Neural cell (in vitro differentiated cells): Measurements from ENCODE around the gene SLC26A2.

ENCODE experiments used
- CTCF ChIP-seq: fragments of 450-650 bp; IDR thresholded peaks from 2 replicates; pipeline ENCODE4 v1.5.1; 2014; ENCODE audit warnings: antibody characterized with exemption, mild to moderate bottlenecking, moderate library complexity; ENCODE audit not compliant: poor library complexity, severe bottlenecking
- EP300 ChIP-seq: fragments of 450-650 bp; conservative IDR thresholded peaks from 2 replicates; pipeline ENCODE4 v1.6.1; 2014; ENCODE audit warnings: antibody characterized with exemption, mild to moderate bottlenecking, moderate library complexity; ENCODE audit not compliant: poor library complexity, severe bottlenecking
- MXI1 ChIP-seq: fragments of 450-650 bp; conservative IDR thresholded peaks from 2 replicates; pipeline ENCODE4 v1.6.1; 2014; ENCODE audit warnings: antibody characterized with exemption, mild to moderate bottlenecking; ENCODE audit not compliant: poor library complexity, severe bottlenecking
- POLR2AphosphoS5 ChIP-seq: IDR thresholded peaks from 2 replicates; pipeline ENCODE4 v1.6.1; 2012

- no peak for TF ChIP-seq CTCF
- TF ChIP-seq EP300: no peak
- TF ChIP-seq POLR2AphosphoS5: no peak
- TF ChIP-seq MXI1: no peak
These were observed 23.9 kb upstream of the SLC26A2 start for GRCh38 chr5:149936700-149937091.
